IPS-15b (cell line): ENCODE measurements around the gene CCRL2.
"Not testable (repeated sequence)": the region's sequence is repeated elsewhere in the genome, so short reads cannot be mapped to it uniquely, and the experiment has no call there.

Experiments
- H3K27me3 ChIP-seq: one replicate; pipeline ENCODE4 v1.6.1; 2013; ENCODE audit warnings: low read length; ENCODE audit not compliant: control insufficient read depth, insufficient read depth
- H3K36me3 ChIP-seq: one replicate; pipeline ENCODE4 v1.6.1; 2013; ENCODE audit warnings: low read length; ENCODE audit not compliant: control insufficient read depth, insufficient read depth
- H3K4me1 ChIP-seq: one replicate; pipeline ENCODE4 v1.6.1; 2013; ENCODE audit warnings: mild to moderate bottlenecking, low read length; ENCODE audit not compliant: control insufficient read depth, insufficient read depth
- H3K4me3 ChIP-seq: one replicate; pipeline ENCODE4 v1.5.1; 2013; ENCODE audit warnings: low read depth, low read length
- H3K9ac ChIP-seq: one replicate; pipeline ENCODE4 v1.6.1; 2013; ENCODE audit warnings: low read depth, mild to moderate bottlenecking, low read length
- H3K9me3 ChIP-seq: one replicate; pipeline ENCODE4 v1.6.1; 2013; ENCODE audit warnings: mild to moderate bottlenecking, low read length; ENCODE audit not compliant: control insufficient read depth, insufficient read depth

The CCRL2 gene

GRCh38 chr3:46383211-46383950 is 23.7 kb upstream of the CCRL2 start:
- Histone ChIP-seq H3K9me3 (no peaks in the 10 kb centered on the region), H3K9ac (no peak overlapping the region), H3K4me3 (no peak overlapping the region)

GRCh38 chr3:46383951-46384330 is 23.1 kb upstream of the CCRL2 start:
- H3K4me1 ChIP-seq = peaks cover 6% of the 10 kb centered on the region
- H3K9ac ChIP-seq = no peak overlapping the region

More at GRCh38 chr3:46383211-46383950, 23.7 kb upstream of the CCRL2 start:
- H3K36me3 ChIP-seq = no peaks in the 10 kb centered on the region
- peaks cover 6% of the 10 kb centered on the region for H3K4me1 ChIP-seq
- no peaks in the 10 kb centered on the region for H3K27me3 ChIP-seq

GRCh38 chr3:46386205-46386604 is 20.9 kb upstream of the CCRL2 start:
- H3K9me3 ChIP-seq = no peaks in the 10 kb centered on the region
- no peak overlapping the region for H3K4me3 ChIP-seq
- H3K9ac ChIP-seq = no peak overlapping the region
- H3K27me3 ChIP-seq = no peaks in the 10 kb centered on the region
- no peaks in the 10 kb centered on the region for H3K36me3 ChIP-seq
- peaks cover 2% of the 10 kb centered on the region for H3K4me1 ChIP-seq

More at GRCh38 chr3:46383951-46384330, 23.1 kb upstream of the CCRL2 start:
- H3K4me3 ChIP-seq = no peak overlapping the region
- H3K9me3 ChIP-seq = no peaks in the 10 kb centered on the region
- H3K27me3 ChIP-seq = no peaks in the 10 kb centered on the region
- no peaks in the 10 kb centered on the region for H3K36me3 ChIP-seq

- not testable (repeated sequence) for H3K4me3 ChIP-seq, H3K9ac ChIP-seq, H3K9me3 ChIP-seq, H3K27me3 ChIP-seq, H3K36me3 ChIP-seq, H3K4me1 ChIP-seq
These were observed 18.2 kb upstream of the CCRL2 start for GRCh38 chr3:46388847-46389246.

GRCh38 chr3:46389306-46389705 is 17.8 kb upstream of the CCRL2 start:
- H3K36me3 ChIP-seq = no peaks in the 10 kb centered on the region
- H3K9ac ChIP-seq = no peak overlapping the region
- H3K27me3 ChIP-seq = no peaks in the 10 kb centered on the region
- no peaks in the 10 kb centered on the region for H3K9me3 ChIP-seq
- peaks cover 5% of the 10 kb centered on the region for H3K4me1 ChIP-seq
- no peak overlapping the region for H3K4me3 ChIP-seq

GRCh38 chr3:46391526-46391925 is 15.5 kb upstream of the CCRL2 start:
- H3K4me3 ChIP-seq, H3K4me1 ChIP-seq, H3K9ac ChIP-seq, H3K9me3 ChIP-seq, H3K27me3 ChIP-seq, H3K36me3 ChIP-seq: not testable (repeated sequence)

- H3K4me3 ChIP-seq = no peak overlapping the region
- H3K9ac ChIP-seq = no peak overlapping the region
- H3K36me3 ChIP-seq = no peaks in the 10 kb centered on the region
- no peaks in the 10 kb centered on the region for H3K27me3 ChIP-seq
- no peaks in the 10 kb centered on the region for H3K9me3 ChIP-seq
- H3K4me1 ChIP-seq = peaks cover 3% of the 10 kb centered on the region
These were observed 14.0 kb upstream of the CCRL2 start for GRCh38 chr3:46393011-46393410.

GRCh38 chr3:46393554-46394434 is 13.3 kb upstream of the CCRL2 start:
- Histone ChIP-seq H3K27me3 (no peaks in the 10 kb centered on the region), H3K4me1 (peaks cover 3% of the 10 kb centered on the region), H3K9ac (no peak overlapping the region), H3K4me3 (no peak overlapping the region), H3K9me3 (no peaks in the 10 kb centered on the region), H3K36me3 (no peaks in the 10 kb centered on the region)

GRCh38 chr3:46395210-46395661 is 11.8 kb upstream of the CCRL2 start:
- Histone ChIP-seq H3K27me3 (no peaks in the 10 kb centered on the region), H3K4me1 (peaks cover 3% of the 10 kb centered on the region), H3K36me3 (no peaks in the 10 kb centered on the region), H3K9me3 (no peaks in the 10 kb centered on the region), H3K9ac (no peak overlapping the region), H3K4me3 (no peak overlapping the region)

- Histone ChIP-seq H3K4me3 (no peak overlapping the region), H3K9me3 (no peaks in the 10 kb centered on the region), H3K27me3 (no peaks in the 10 kb centered on the region), H3K36me3 (no peaks in the 10 kb centered on the region), H3K9ac (no peak overlapping the region), H3K4me1 (peaks cover 3% of the 10 kb centered on the region)
These were observed 11.1 kb upstream of the CCRL2 start for GRCh38 chr3:46395766-46396530.

- no peaks in the 10 kb centered on the region for H3K36me3 ChIP-seq
- no peaks in the 10 kb centered on the region for H3K9me3 ChIP-seq
- no peak overlapping the region for H3K9ac ChIP-seq
- H3K4me3 ChIP-seq = no peak overlapping the region
- peaks cover 3% of the 10 kb centered on the region for H3K4me1 ChIP-seq
- H3K27me3 ChIP-seq = no peaks in the 10 kb centered on the region
These were observed 9.9 kb upstream of the CCRL2 start for GRCh38 chr3:46397111-46397510.
